Measurements from ENCODE around the gene FRMD4B.
"Not testable (repeated sequence)": the region's sequence is repeated elsewhere in the genome, so short reads cannot be mapped to it uniquely, and the experiment has no call there.

The FRMD4B gene

GRCh38 chr3:69290006-69290405 lies 95.9 kb downstream of the FRMD4B start:
- no peak for DNase-seq (ENCODE audit: low read depth in 3 of 3, low spot score in 1 of 3)

- DNase-seq (ENCODE audit: low read depth in 3 of 3, low spot score in 1 of 3) = no peak
Measured at GRCh38 chr3:69288161-69288895, 97.6 kb downstream of the FRMD4B start.

GRCh38 chr3:69283913-69284611 lies 101.8 kb downstream of the FRMD4B start:
- DNase-seq (ENCODE audit: low read depth in 3 of 3, low spot score in 1 of 3) = no peak

- no peak for DNase-seq (ENCODE audit: low read depth in 3 of 3, low spot score in 1 of 3)
Measured at GRCh38 chr3:69283496-69283895, 102.4 kb downstream of the FRMD4B start.

GRCh38 chr3:69282181-69282580 lies 103.7 kb downstream of the FRMD4B start:
- peak in 1 of 3 donors; percentile 45 for DNase-seq (ENCODE audit: low read depth in 3 of 3, low spot score in 1 of 3)

GRCh38 chr3:69277403-69277802 lies 108.5 kb downstream of the FRMD4B start:
- not testable (repeated sequence) for DNase-seq (ENCODE audit: low read depth in 3 of 3, low spot score in 1 of 3)

GRCh38 chr3:69276884-69277283 lies 109.0 kb downstream of the FRMD4B start:
- DNase-seq (ENCODE audit: low read depth in 3 of 3, low spot score in 1 of 3) = no peak

GRCh38 chr3:69276191-69276590 lies 109.7 kb downstream of the FRMD4B start:
- not testable (repeated sequence) for DNase-seq (ENCODE audit: low read depth in 3 of 3, low spot score in 1 of 3)

GRCh38 chr3:69273896-69274295 lies 112.0 kb downstream of the FRMD4B start:
- no peak for DNase-seq (ENCODE audit: low read depth in 3 of 3, low spot score in 1 of 3)

- no peak for DNase-seq (ENCODE audit: low read depth in 3 of 3, low spot score in 1 of 3)
Measured at GRCh38 chr3:69272556-69272955, 113.3 kb downstream of the FRMD4B start.

- DNase-seq (ENCODE audit: low read depth in 3 of 3, low spot score in 1 of 3) = no peak
Measured at GRCh38 chr3:69271098-69271497, 114.8 kb downstream of the FRMD4B start.

- DNase-seq (ENCODE audit: low read depth in 3 of 3, low spot score in 1 of 3) = no peak
Measured at GRCh38 chr3:69266585-69266984, 119.3 kb downstream of the FRMD4B start.

- DNase-seq (ENCODE audit: low read depth in 3 of 3, low spot score in 1 of 3) = not testable (repeated sequence)
Measured at GRCh38 chr3:69266071-69266470, 119.8 kb downstream of the FRMD4B start.

- DNase-seq (ENCODE audit: low read depth in 3 of 3, low spot score in 1 of 3) = not testable (repeated sequence)
Measured at GRCh38 chr3:69260843-69261405, 125.0 kb downstream of the FRMD4B start.

- no peak for DNase-seq (ENCODE audit: low read depth in 3 of 3, low spot score in 1 of 3)
Measured at GRCh38 chr3:69260216-69260787, 125.6 kb downstream of the FRMD4B start.

- DNase-seq (ENCODE audit: low read depth in 3 of 3, low spot score in 1 of 3) = no peak
Measured at GRCh38 chr3:69259125-69259524, 126.8 kb downstream of the FRMD4B start.

- no peak for DNase-seq (ENCODE audit: low read depth in 3 of 3, low spot score in 1 of 3)
Measured at GRCh38 chr3:69255928-69256327, 130.0 kb downstream of the FRMD4B start.

- no peak for DNase-seq (ENCODE audit: low read depth in 3 of 3, low spot score in 1 of 3)
Measured at GRCh38 chr3:69254351-69254750, 131.5 kb downstream of the FRMD4B start.

GRCh38 chr3:69252631-69253030 lies 133.3 kb downstream of the FRMD4B start:
- no peak for DNase-seq (ENCODE audit: low read depth in 3 of 3, low spot score in 1 of 3)

GRCh38 chr3:69252141-69252540 lies 133.7 kb downstream of the FRMD4B start:
- DNase-seq (ENCODE audit: low read depth in 3 of 3, low spot score in 1 of 3) = no peak

GRCh38 chr3:69251078-69251805 lies 134.6 kb downstream of the FRMD4B start:
- DNase-seq (ENCODE audit: low read depth in 3 of 3, low spot score in 1 of 3) = no peak

All from stimulated activated CD4-positive, alpha-beta T cell treated with anti-CD3 and anti-CD28 coated beads, TNF-alpha, amount 100 ng/mL, for 1 hour (primary cell).